Measurements from ENCODE around the gene TCF12.

The TCF12 gene

GRCh38 chr15:56892659-56893363 lies 25.6 kb upstream of the TCF12 start:
- no peak overlapping the region for H3K4me3 ChIP-seq (ENCODE audit: low read depth, low read length)
- DNase-seq (ENCODE audit: low read depth): no peak
- in situ Hi-C loops (cut with HindIII; ENCODE audit: low sequenced_read_pairs): no loop called here
- TF ChIP-seq CTCF (IDR thresholded peaks at IDR 0.05; ENCODE audit: low read depth, low read length, missing control alignments): no peak

- no peak for TF ChIP-seq CTCF (IDR thresholded peaks at IDR 0.05; ENCODE audit: low read depth, low read length, missing control alignments)
- in situ Hi-C loops (cut with HindIII; ENCODE audit: low sequenced_read_pairs): no loop called here
- DNase-seq (ENCODE audit: low read depth): no peak
- no peak overlapping the region for H3K4me3 ChIP-seq (ENCODE audit: low read depth, low read length)
Measured at GRCh38 chr15:56893364-56893678, 25.1 kb upstream of the TCF12 start.

- no peak overlapping the region for H3K4me3 ChIP-seq (ENCODE audit: low read depth, low read length)
- in situ Hi-C loops (cut with HindIII; ENCODE audit: low sequenced_read_pairs): no loop called here
- DNase-seq (ENCODE audit: low read depth): no peak
- TF ChIP-seq CTCF (IDR thresholded peaks at IDR 0.05; ENCODE audit: low read depth, low read length, missing control alignments): no peak
Measured at GRCh38 chr15:56894601-56895000, 23.8 kb upstream of the TCF12 start.

- TF ChIP-seq CTCF (IDR thresholded peaks at IDR 0.05; ENCODE audit: low read depth, low read length, missing control alignments): no peak
- no peak overlapping the region for H3K4me3 ChIP-seq (ENCODE audit: low read depth, low read length)
- no peak for DNase-seq (ENCODE audit: low read depth)
- in situ Hi-C loops (cut with HindIII; ENCODE audit: low sequenced_read_pairs): no loop called here
Measured at GRCh38 chr15:56901931-56902330, 16.5 kb upstream of the TCF12 start.

GRCh38 chr15:56906766-56907165 lies 11.7 kb upstream of the TCF12 start:
- DNase-seq (ENCODE audit: low read depth): no peak
- no peak overlapping the region for H3K4me3 ChIP-seq (ENCODE audit: low read depth, low read length)
- in situ Hi-C loops (cut with HindIII; ENCODE audit: low sequenced_read_pairs): no loop called here
- TF ChIP-seq CTCF (IDR thresholded peaks at IDR 0.05; ENCODE audit: low read depth, low read length, missing control alignments): no peak

GRCh38 chr15:56910801-56911200 lies 7.6 kb upstream of the TCF12 start:
- DNase-seq (ENCODE audit: low read depth): no peak
- in situ Hi-C loops (cut with HindIII; ENCODE audit: low sequenced_read_pairs): no loop called here
- no peak for TF ChIP-seq CTCF (IDR thresholded peaks at IDR 0.05; ENCODE audit: low read depth, low read length, missing control alignments)
- H3K4me3 ChIP-seq (ENCODE audit: low read depth, low read length): no peak overlapping the region

All from astrocyte of the cerebellum (primary cell).